Upper lobe of left lung (tissue), 4 donors: ENCODE results near the gene IFNLR1.
A peak's percentile ranks its signal among the peaks of the same experiment; 100 is the strongest.

Experiments
- CTCF ChIP-seq, 6 experiments: fragments of 450-650 bp in 4 of 6; fragments of 200-600 bp in 2 of 6; sonication (generic) in 2 of 6; IDR thresholded peaks; one replicate each; pipeline ENCODE4 v1.5.1; 2016 to 2019; ENCODE audit warnings: antibody characterized with exemption in 6 of 6
- EP300 ChIP-seq, 4 donors: sonication (generic); formaldehyde crosslinking; IDR thresholded peaks; one replicate each; pipeline ENCODE4 v1.5.1; 2017; ENCODE audit warnings: antibody characterized with exemption in 4 of 4, control low read depth in 2 of 4
- POLR2A ChIP-seq, 4 donors: fragments of 450-650 bp; IDR thresholded peaks; one replicate each; pipeline ENCODE4 v1.5.1; 2016 to 2017; ENCODE audit warnings: antibody characterized with exemption in 4 of 4, mild to moderate bottlenecking in 2 of 4

- TF ChIP-seq CTCF (IDR thresholded peaks at IDR 0.05) (peak; percentile 80 to 89 (median 85)), POLR2A (IDR thresholded peaks at IDR 0.05) (no peak), EP300 (IDR thresholded peaks at IDR 0.05) (no peak)
Observed at GRCh38 chr1:24199291-24199900, 12.3 kb upstream of the IFNLR1 start.
